Measurements from ENCODE around the gene SLC30A2. TPM values are rescaled to one million over a fixed set of nuclear protein-coding genes. Genes with fewer than 3 reads are reported as not detected.

Gene SLC30A2
- total RNA-seq, 1 experiment from 2014 or later, result not detected

- no peak for TF ChIP-seq TCF7L2 (IDR thresholded peaks at IDR 0.05; ENCODE audit: borderline replicate concordance, extremely low read depth, insufficient read depth, insufficient read length)
- TF ChIP-seq ELF1 (IDR thresholded peaks at IDR 0.05; ENCODE audit: borderline replicate concordance, low read depth), result no peak
- no peak for TF ChIP-seq EGR1 (IDR thresholded peaks at IDR 0.05; ENCODE audit: low read depth)
- no peak for TF ChIP-seq JUND (IDR thresholded peaks at IDR 0.05)
- TF ChIP-seq POLR2AphosphoS5 (IDR thresholded peaks at IDR 0.05; ENCODE audit: low read depth, low read length), result no peak
- TF ChIP-seq CBX3 (IDR thresholded peaks at IDR 0.05; ENCODE audit: low read depth), result no peak
Observed at GRCh38 chr1:26025517-26025916, 20.4 kb downstream of the SLC30A2 start (continued).

- H3K9me2 ChIP-seq (ENCODE audit: insufficient read depth), result no peaks in the 10 kb centered on the region
- ChIA-PET POLR2A (no interaction called here), RAD21 (ENCODE audit: low non-redundant PET in 1 of 2, low total read pairs in 2 of 2, uncharacterized antibody in 2 of 2, unreplicated experiment in 2 of 2) (no interaction called here), CTCF (no interaction called here)
- TF ChIP-seq SRF (IDR thresholded peaks at IDR 0.05; ENCODE audit: low read depth) (no peak), POLR2A (IDR thresholded peaks at IDR 0.05; ENCODE audit: borderline replicate concordance, extremely low read depth, insufficient read depth, insufficient read length) (no peak), ZNF274 (IDR thresholded peaks at IDR 0.05; ENCODE audit: low read depth, low read length) (no peak), EZH2phosphoT487 (IDR thresholded peaks at IDR 0.05; ENCODE audit: borderline replicate concordance) (no peak)
- H3K27me3 ChIP-seq (ENCODE audit: insufficient read depth, low read length), result no peaks in the 10 kb centered on the region
- H3K36me3 ChIP-seq (ENCODE audit: control insufficient read depth in 1 of 2, insufficient read depth in 2 of 2, low read length in 2 of 2), result no peaks in the 10 kb centered on the region
- DNase-seq (ENCODE audit: low read depth, low spot score) (no peak), ATAC-seq (no peak)
- no peak overlapping the region for H2AFZ ChIP-seq (ENCODE audit: low read depth, low read length, poor library complexity, severe bottlenecking)
- H3K27ac ChIP-seq (ENCODE audit: low read depth, low read length), result no peak overlapping the region
- no peak overlapping the region for H3K9ac ChIP-seq (ENCODE audit: low read length)
- H4K20me1 ChIP-seq (ENCODE audit: insufficient read depth), result no peaks in the 10 kb centered on the region
- H3K9me3 ChIP-seq (ENCODE audit: control insufficient read depth in 1 of 2, insufficient read depth in 1 of 2, low read depth in 1 of 2, low read length in 2 of 2), result no peaks in the 10 kb centered on the region
- H3K4me1 ChIP-seq (ENCODE audit: control insufficient read depth in 1 of 2, insufficient read depth in 2 of 2, low read length in 2 of 2), result 0 out of 4 replicates have a peak, but pooled peaks cover 0 to 5% of the 10 kb centered on the region in 2 experiments
- intact Hi-C loops (cut with micrococcal nuclease), result no loop called here
- no peak overlapping the region for H3K4me2 ChIP-seq (ENCODE audit: low read length)
- H3K4me3 ChIP-seq (replicated peaks in 1 of 2; ENCODE audit: low read depth in 1 of 2, low read length in 2 of 2), result no peak overlapping the region
- no TSS peak for BruUV-seq (replicated peaks)
- H3K79me2 ChIP-seq (ENCODE audit: insufficient read depth, low read length), result no peaks in the 10 kb centered on the region
Observed at GRCh38 chr1:26025060-26025459, 20.9 kb downstream of the SLC30A2 start.

- no peaks in the 10 kb centered on the region for H3K9me3 ChIP-seq (ENCODE audit: control insufficient read depth in 1 of 2, insufficient read depth in 1 of 2, low read depth in 1 of 2, low read length in 2 of 2)
- H3K9me2 ChIP-seq (ENCODE audit: insufficient read depth), result no peaks in the 10 kb centered on the region
- no peak overlapping the region for H3K4me3 ChIP-seq (replicated peaks in 1 of 2; ENCODE audit: low read depth in 1 of 2, low read length in 2 of 2)
- no peaks in the 10 kb centered on the region for H3K79me2 ChIP-seq (ENCODE audit: insufficient read depth, low read length)
- intact Hi-C loops (cut with micrococcal nuclease), result no loop called here
- no peak for DNase-seq (ENCODE audit: low read depth, low spot score)
- H2AFZ ChIP-seq (ENCODE audit: low read depth, low read length, poor library complexity, severe bottlenecking), result no peak overlapping the region
- RAD21 ChIA-PET (ENCODE audit: low non-redundant PET in 1 of 2, low total read pairs in 2 of 2, uncharacterized antibody in 2 of 2, unreplicated experiment in 2 of 2), result interaction anchor here in 1 of 2 experiments (1.0 kb wide), 1 partner anchor 10 kb away, joined by 3 read pairs; no protein-coding TSS in a partner anchor
- 0 out of 4 replicates have a peak, but pooled peaks cover 0 to 5% of the 10 kb centered on the region in 2 experiments for H3K4me1 ChIP-seq (ENCODE audit: control insufficient read depth in 1 of 2, insufficient read depth in 2 of 2, low read length in 2 of 2)
- no peak for ATAC-seq
- CTCF ChIA-PET, result no interaction called here
- H4K20me1 ChIP-seq (ENCODE audit: insufficient read depth), result no peaks in the 10 kb centered on the region
- TF ChIP-seq TCF7L2 (IDR thresholded peaks at IDR 0.05; ENCODE audit: borderline replicate concordance, extremely low read depth, insufficient read depth, insufficient read length) (no peak), YY1 (IDR thresholded peaks at IDR 0.05; ENCODE audit: extremely low read depth, insufficient replicate concordance, low read depth, low read length) (no peak)
- H3K4me2 ChIP-seq (ENCODE audit: low read length), result no peak overlapping the region
- POLR2A ChIA-PET, result no interaction called here
- no TSS peak for BruUV-seq (replicated peaks)
- H3K27ac ChIP-seq (ENCODE audit: low read depth, low read length), result no peak overlapping the region
- no peaks in the 10 kb centered on the region for H3K27me3 ChIP-seq (ENCODE audit: insufficient read depth, low read length)
- no peaks in the 10 kb centered on the region for H3K36me3 ChIP-seq (ENCODE audit: control insufficient read depth in 1 of 2, insufficient read depth in 2 of 2, low read length in 2 of 2)
- H3K9ac ChIP-seq (ENCODE audit: low read length), result no peak overlapping the region
Observed at GRCh38 chr1:26023826-26024225, 22.1 kb downstream of the SLC30A2 start.
